COLO668 (cell line): ENCODE results near the gene TRAPPC8.
A peak's percentile ranks its signal among the peaks of the same experiment; 100 is the strongest.
"Not testable (repeated sequence)": the region's sequence is repeated elsewhere in the genome, so short reads cannot be mapped to it uniquely, and the experiment has no call there.

Experiments
- DNase-seq: peaks from one replicate; lab custom pipeline; 2025; ENCODE audit not compliant: unreplicated experiment; lab: John Stamatoyannopoulos, UW

TRAPPC8 gene

GRCh38 chr18:31942999-31943877 lies at the start of gene TRAPPC8:
Gene TRAPPC8, minus strand, starts transcription at chr18:31943128. Its CDS starts 364 bp downstream, at chr18:31942764.
- DNase-seq: peak; percentile 99

- no peak for DNase-seq
Measured at GRCh38 chr18:31990823-31991222, 47.9 kb upstream of the TRAPPC8 start.

- DNase-seq: no peak
Measured at GRCh38 chr18:31983976-31984375, 41.0 kb upstream of the TRAPPC8 start.

GRCh38 chr18:31983020-31983419 lies 40.1 kb upstream of the TRAPPC8 start:
- no peak for DNase-seq

- DNase-seq: no peak
Measured at GRCh38 chr18:31980863-31981262, 37.9 kb upstream of the TRAPPC8 start.

GRCh38 chr18:31979714-31980113 lies 36.8 kb upstream of the TRAPPC8 start:
- DNase-seq: no peak

- no peak for DNase-seq
Measured at GRCh38 chr18:31978616-31979015, 35.7 kb upstream of the TRAPPC8 start.

GRCh38 chr18:31977270-31977872 lies 34.4 kb upstream of the TRAPPC8 start:
- DNase-seq: peak; percentile 27

- DNase-seq: no peak
Measured at GRCh38 chr18:31976242-31976641, 33.3 kb upstream of the TRAPPC8 start.

- DNase-seq: no peak
Measured at GRCh38 chr18:31973929-31974546, 31.1 kb upstream of the TRAPPC8 start.

GRCh38 chr18:31970617-31971016 lies 27.7 kb upstream of the TRAPPC8 start:
- no peak for DNase-seq

- no peak for DNase-seq
Measured at GRCh38 chr18:31965316-31965970, 22.5 kb upstream of the TRAPPC8 start.

- no peak for DNase-seq
Measured at GRCh38 chr18:31957728-31958127, 14.8 kb upstream of the TRAPPC8 start.

- DNase-seq: no peak
Measured at GRCh38 chr18:31954349-31954748, 11.4 kb upstream of the TRAPPC8 start.

GRCh38 chr18:31953699-31954098 lies 10.8 kb upstream of the TRAPPC8 start:
- not testable (repeated sequence) for DNase-seq

- DNase-seq: no peak
Measured at GRCh38 chr18:31952223-31952622, 9.3 kb upstream of the TRAPPC8 start.

- no peak for DNase-seq
Measured at GRCh38 chr18:31950583-31950982, 7.7 kb upstream of the TRAPPC8 start.

- not testable (repeated sequence) for DNase-seq
Measured at GRCh38 chr18:31948349-31948748, 5.4 kb upstream of the TRAPPC8 start.

GRCh38 chr18:31946305-31947046 lies 3.5 kb upstream of the TRAPPC8 start:
- no peak for DNase-seq

- DNase-seq: no peak
Measured at GRCh38 chr18:31943878-31944816, 1.2 kb upstream of the TRAPPC8 start.
